Upper lobe of left lung (tissue), 6 donors: ENCODE results near the gene VPS36. TPM values are rescaled to one million over a fixed set of nuclear protein-coding genes. Genes with fewer than 3 reads are reported as not detected.
A peak's percentile ranks its signal among the peaks of the same experiment; 100 is the strongest.

ENCODE experiments used
- ATAC-seq, 2 donors: fragments of 200-7000 bp; cut with Tn5 transposase; one replicate each; pipeline ENCODE4 v1.9.1; 2022; ENCODE audit warnings: mild to moderate bottlenecking in 2 of 2, moderate library complexity in 2 of 2; ENCODE audit not compliant: low FRiP score in 2 of 2
- DNase-seq, 2 donors: peaks; one replicate each; pipeline ENCODE4 v3.0.0-alpha.2; 2019 to 2020
- H3K27ac ChIP-seq, 4 donors: fragments of 200-600 bp; sonication (generic); one replicate each; pipeline ENCODE4 v1.5.1; 2016 to 2019
- H3K27me3 ChIP-seq, 4 donors: fragments of 200-600 bp; sonication (generic); one replicate each; pipeline ENCODE4 v1.5.1; 2017 to 2019
- H3K36me3 ChIP-seq, 4 donors: fragments of 200-600 bp; sonication (generic); one replicate each; pipeline ENCODE4 v1.5.1; 2016 to 2019
- H3K4me1 ChIP-seq, 4 donors: fragments of 200-600 bp; sonication (generic); one replicate each; pipeline ENCODE4 v1.5.1; 2018 to 2019
- H3K4me3 ChIP-seq, 4 donors: fragments of 200-600 bp; sonication (generic); one replicate each; pipeline ENCODE4 v1.5.1; 2017 to 2019; ENCODE audit warnings: mild to moderate bottlenecking in 2 of 4, moderate library complexity in 1 of 4
- H3K9me3 ChIP-seq, 4 donors: fragments of 200-600 bp; sonication (generic); one replicate each; pipeline ENCODE4 v1.5.1; 2018 to 2019
- CTCF ChIP-seq, 6 experiments: fragments of 450-650 bp in 4 of 6; fragments of 200-600 bp in 2 of 6; sonication (generic) in 2 of 6; IDR thresholded peaks; one replicate each; pipeline ENCODE4 v1.5.1; 2016 to 2019; ENCODE audit warnings: antibody characterized with exemption in 6 of 6
- EP300 ChIP-seq, 4 donors: sonication (generic); formaldehyde crosslinking; IDR thresholded peaks; one replicate each; pipeline ENCODE4 v1.5.1; 2017; ENCODE audit warnings: antibody characterized with exemption in 4 of 4, control low read depth in 2 of 4
- POLR2A ChIP-seq, 4 donors: fragments of 450-650 bp; IDR thresholded peaks; one replicate each; pipeline ENCODE4 v1.5.1; 2016 to 2017; ENCODE audit warnings: antibody characterized with exemption in 4 of 4, mild to moderate bottlenecking in 2 of 4
- POLR2AphosphoS5 ChIP-seq, 2 donors: sonication (generic); formaldehyde crosslinking; IDR thresholded peaks; one replicate each; pipeline ENCODE4 v1.5.1; 2017; ENCODE audit warnings: antibody characterized with exemption in 2 of 2
- WGBS, 2 donors: methylation state at CpG; one replicate each; pipeline ENCODE4 v1.1.5; 2017 to 2018; 5-methylcytosine and 5-hydroxymethylcytosine counted together
- total RNA-seq, 6 donors: library from RNA; depleted of rRNA in 4 of 6; stranded (reverse); fragments of >200 nt in 4 of 6; gene quantifications; one replicate each; pipeline versions ENCODE4 v1.1.0 to v1.2.1, GENCODE V29; 2016 to 2021
- donor health status: DM: no; HTN: no; CAD: no; lungs with moderate emphysema.
- donor health status: DM: no; HTN: yes; CAD: no; lungs with severe emphysema.

The VPS36 gene
- total RNA-seq, 6 donors from 2014 or later = 32.1 to 78.6 (median 37.7) TPM

- TF ChIP-seq CTCF (IDR thresholded peaks at IDR 0.05) (no peak), POLR2AphosphoS5 (IDR thresholded peaks at IDR 0.05) (peak; percentile 53 to 86), POLR2A (IDR thresholded peaks at IDR 0.05) (peak in 2 of 4 donors; percentile 64 to 89)
- H3K4me1 ChIP-seq = peaks cover 12 to 22% (median 14%) of the 10 kb centered on the region in 4 donors
- H3K36me3 ChIP-seq = no peaks in the 10 kb centered on the region
- WGBS, 2 donors = 0% methylated on average over 17 to 31 of the region's 56 CpGs
- DNase-seq (peak; percentile 95), ATAC-seq (peak; percentile 96 to 97)
- H3K27me3 ChIP-seq = no peaks in the 10 kb centered on the region
- H3K4me3 ChIP-seq = peak within 1 kb of the TSS; percentile 72 to 89 (median 79)
- peak within 1 kb of the TSS; percentile 84 to 96 (median 90) for H3K27ac ChIP-seq
- no peaks in the 10 kb centered on the region for H3K9me3 ChIP-seq
Measured at GRCh38 chr13:52454820-52455676, 4.6 kb upstream of the VPS36 start, which contains the start of gene CKAP2. CKAP2 (plus strand) TSS chr13:52455478; CDS start chr13:52455557, 79 bp downstream.

- H3K4me1 ChIP-seq = peaks cover 12 to 23% (median 14%) of the 10 kb centered on the region in 4 donors
Measured at GRCh38 chr13:52454459-52454819, 4.0 kb upstream of the VPS36 start.

GRCh38 chr13:52452470-52452869, 2.0 kb upstream of the VPS36 start:
- ATAC-seq (no peak), DNase-seq (no peak)
- H3K27ac ChIP-seq = no peak overlapping the region
- H3K27me3 ChIP-seq = no peaks in the 10 kb centered on the region
- no peaks in the 10 kb centered on the region for H3K9me3 ChIP-seq
- peaks cover 29 to 43% (median 31%) of the 10 kb centered on the region in 4 donors for H3K4me1 ChIP-seq
- H3K36me3 ChIP-seq = no peaks in the 10 kb centered on the region
- TF ChIP-seq EP300 (IDR thresholded peaks at IDR 0.05) (no peak), POLR2AphosphoS5 (IDR thresholded peaks at IDR 0.05) (no peak), CTCF (IDR thresholded peaks at IDR 0.05) (no peak), POLR2A (IDR thresholded peaks at IDR 0.05) (no peak)
- H3K4me3 ChIP-seq = no peak overlapping the region
- 69 to 73% methylated on average over 2 of the region's 2 CpGs for WGBS, 2 donors

More at GRCh38 chr13:52454459-52454819, 4.0 kb upstream of the VPS36 start:
- ATAC-seq = no peak
- peak in 1 of 2 donors; percentile 51 for DNase-seq
- peak overlapping the region; percentile 84 to 96 (median 90) for H3K27ac ChIP-seq
- H3K36me3 ChIP-seq = no peaks in the 10 kb centered on the region
- TF ChIP-seq POLR2AphosphoS5 (IDR thresholded peaks at IDR 0.05) (no peak), CTCF (IDR thresholded peaks at IDR 0.05) (no peak), POLR2A (IDR thresholded peaks at IDR 0.05) (no peak), EP300 (IDR thresholded peaks at IDR 0.05) (no peak)
- no peaks in the 10 kb centered on the region for H3K27me3 ChIP-seq
- no peaks in the 10 kb centered on the region for H3K9me3 ChIP-seq
- H3K4me3 ChIP-seq = peak overlapping the region; percentile 72 to 89 (median 79)
- 4 to 8% methylated on average over 8 of the region's 8 CpGs for WGBS, 2 donors

- no peak for TF ChIP-seq POLR2AphosphoS5 (IDR thresholded peaks at IDR 0.05)
- no peak for TF ChIP-seq CTCF (IDR thresholded peaks at IDR 0.05)
- TF ChIP-seq EP300 (IDR thresholded peaks at IDR 0.05) = no peak
- TF ChIP-seq POLR2A (IDR thresholded peaks at IDR 0.05) = no peak
- Histone ChIP-seq H3K4me1 (peaks cover 27 to 45% (median 31%) of the 10 kb centered on the region in 4 donors), H3K9me3 (no peaks in the 10 kb centered on the region), H3K4me3 (no peak overlapping the region), H3K27ac (no peak overlapping the region), H3K36me3 (no peaks in the 10 kb centered on the region), H3K27me3 (no peaks in the 10 kb centered on the region)
- ATAC-seq (no peak), DNase-seq (peak in 1 of 2 donors; percentile 44)
- 90 to 94% methylated on average over 24 of the region's 24 CpGs for WGBS, 2 donors
Measured at GRCh38 chr13:52451135-52451804, 836 bp upstream of the VPS36 start.
